GM12891 (cell line): ENCODE data around the gene TNFSF13B.
"Not testable (repeated sequence)": the region's sequence is repeated elsewhere in the genome, so short reads cannot be mapped to it uniquely, and the experiment has no call there.

Experiments used
- DNase-seq: peaks from one replicate; pipeline ENCODE4 v3.0.0; 2011; ENCODE audit warnings: low spot score; ENCODE audit not compliant: insufficient read length
- FAIRE-seq: peaks from 2 replicates; lab custom pipeline; 2011; peaks lifted over from hg19 to GRCh38; lab: Jason Lieb, UNC
- PAX5 ChIP-seq: IDR thresholded peaks from 2 replicates; pipeline ENCODE4 v1.6.1; 2011; ENCODE audit warnings: low read length, moderate library complexity, mild to moderate bottlenecking; ENCODE audit not compliant: insufficient read depth, severe bottlenecking
- POLR2A ChIP-seq: IDR thresholded peaks from 2 replicates; pipeline ENCODE4 v1.6.1; 2011; ENCODE audit warnings: low read depth, low read length, control low read depth
- POLR2AphosphoS5 ChIP-seq: IDR thresholded peaks from 2 replicates; pipeline ENCODE4 v1.6.1; 2011; ENCODE audit warnings: low read depth, low read length, control low read depth
- POU2F2 ChIP-seq: IDR thresholded peaks from 2 replicates; pipeline ENCODE4 v1.6.1; 2011; ENCODE audit warnings: low read depth, mild to moderate bottlenecking, control low read depth, low read length, moderate library complexity
- SPI1 ChIP-seq: IDR thresholded peaks from 2 replicates; pipeline ENCODE4 v1.6.1; 2011; ENCODE audit warnings: low read depth, low read length, control low read depth
- TAF1 ChIP-seq: IDR thresholded peaks from 2 replicates; pipeline ENCODE4 v1.6.1; 2011; ENCODE audit warnings: low read depth, low read length, control low read depth

TNFSF13B gene

DNA sequence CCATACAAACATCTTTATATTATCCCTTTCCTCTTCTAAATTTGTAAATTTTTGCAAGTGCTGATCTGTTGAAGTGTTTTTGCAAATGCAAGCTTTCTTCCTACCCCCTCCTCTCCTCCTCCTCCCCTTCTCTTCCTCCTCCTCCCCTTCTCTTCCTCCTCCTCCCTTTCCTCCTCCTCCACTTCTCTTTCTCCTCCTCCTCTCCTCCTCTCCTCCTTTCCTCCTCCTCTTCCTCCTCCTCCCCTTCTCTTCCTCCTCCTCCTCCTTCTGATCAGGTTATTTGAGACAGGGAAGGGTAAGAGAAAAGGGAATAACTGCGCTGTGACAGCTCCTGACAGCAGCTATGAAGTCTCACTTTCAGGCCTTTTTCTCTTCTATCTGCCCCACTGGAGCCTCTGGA lies 8.9 kb downstream of the TNFSF13B start:
- TF ChIP-seq SPI1 (no peak), POLR2A (no peak), POU2F2 (no peak), TAF1 (no peak), POLR2AphosphoS5 (no peak), PAX5 (no peak)
- DNase-seq = no peak
- FAIRE-seq = no peak

DNA sequence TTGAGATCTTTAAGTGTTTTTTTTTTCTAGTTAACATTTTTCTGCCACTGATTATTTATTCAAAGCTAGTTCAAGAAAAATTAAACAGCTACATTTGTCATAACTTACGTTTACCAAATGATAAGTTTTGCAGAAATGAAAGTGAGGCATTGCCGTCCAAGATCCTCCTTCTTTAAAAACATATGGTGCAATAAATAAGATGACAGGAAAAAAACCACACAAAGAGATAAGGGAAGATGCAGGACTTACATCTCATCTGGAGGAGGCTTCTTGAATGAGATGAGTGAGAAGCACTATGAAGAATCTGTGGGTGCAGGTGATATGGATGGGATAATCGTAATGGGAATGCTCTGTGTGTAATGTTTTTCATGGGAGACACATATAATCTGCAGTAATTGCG lies 12.4 kb downstream of the TNFSF13B start:
- no peak for FAIRE-seq
- DNase-seq = no peak
- TF ChIP-seq TAF1 (no peak), POU2F2 (no peak), POLR2AphosphoS5 (no peak), SPI1 (no peak), POLR2A (no peak), PAX5 (no peak)

DNA sequence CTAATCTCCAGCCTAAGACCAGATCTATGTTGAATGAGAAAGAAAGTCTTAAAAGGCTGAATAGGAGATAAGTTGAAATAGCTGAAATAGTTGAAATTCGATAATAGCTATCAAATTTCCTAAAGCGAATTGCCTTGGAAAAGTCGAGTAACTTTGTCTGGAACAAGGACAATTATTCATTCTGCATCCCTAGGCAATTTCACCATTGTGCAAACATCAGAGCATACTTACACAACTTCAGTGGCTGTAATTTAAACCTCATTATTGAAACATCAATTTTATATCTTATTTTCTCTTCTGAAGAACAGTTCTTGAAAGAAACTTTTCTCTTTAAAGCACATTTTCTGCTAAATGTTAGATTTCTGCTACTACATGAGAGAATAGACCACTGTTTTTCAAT lies 13.6 kb downstream of the TNFSF13B start:
- DNase-seq (no peak), FAIRE-seq (no peak)
- no peak for TF ChIP-seq POLR2A
- TF ChIP-seq POU2F2 = no peak
- no peak for TF ChIP-seq POLR2AphosphoS5
- no peak for TF ChIP-seq TAF1
- no peak for TF ChIP-seq SPI1
- TF ChIP-seq PAX5 = no peak

DNA sequence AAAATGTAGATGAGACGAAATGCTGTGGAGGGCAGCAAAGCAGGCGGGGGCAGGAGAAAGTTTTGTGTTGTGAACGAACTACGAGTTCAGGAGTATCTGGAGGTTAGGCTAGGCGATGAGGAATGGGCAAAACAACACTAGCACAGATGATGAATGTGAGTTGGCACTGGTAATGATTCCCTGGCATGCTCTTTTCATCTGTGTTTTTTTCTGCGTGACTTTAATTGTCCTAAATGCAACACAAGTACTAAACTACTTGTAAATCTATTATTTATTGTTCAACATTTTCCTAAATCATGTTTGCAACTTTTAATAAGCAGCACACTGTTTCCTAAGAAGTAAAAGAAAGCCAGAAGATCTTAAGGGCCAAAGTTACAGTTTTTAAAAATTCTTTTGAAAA lies 19.2 kb downstream of the TNFSF13B start:
- no peak for DNase-seq
- TF ChIP-seq PAX5 = no peak
- TF ChIP-seq POU2F2 = no peak
- TF ChIP-seq POLR2A = no peak
- no peak for TF ChIP-seq POLR2AphosphoS5
- TF ChIP-seq TAF1 = no peak
- TF ChIP-seq SPI1 = no peak
- FAIRE-seq = no peak

DNA sequence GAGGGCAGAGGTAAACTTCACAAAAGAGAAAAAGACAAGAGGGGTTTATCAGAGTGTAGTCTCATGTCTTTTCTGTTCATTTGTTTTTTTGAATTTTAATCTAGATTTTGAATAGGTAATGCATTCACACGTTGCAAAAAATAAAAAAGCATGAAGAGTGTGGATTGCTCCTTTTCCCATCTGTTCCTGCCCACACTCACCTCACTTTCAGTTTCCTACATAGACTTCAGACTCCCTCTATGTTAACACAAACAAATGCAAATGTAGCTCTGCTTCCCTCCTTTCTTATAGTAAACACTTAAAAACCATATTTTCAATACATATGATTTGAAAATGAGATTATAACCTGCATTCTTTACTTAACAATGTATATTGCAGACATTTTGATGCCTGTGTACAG lies 20.3 kb downstream of the TNFSF13B start:
- DNase-seq (no peak), FAIRE-seq (no peak)
- TF ChIP-seq POLR2AphosphoS5 (no peak), SPI1 (no peak), POU2F2 (no peak), TAF1 (no peak), PAX5 (no peak), POLR2A (no peak)

DNA sequence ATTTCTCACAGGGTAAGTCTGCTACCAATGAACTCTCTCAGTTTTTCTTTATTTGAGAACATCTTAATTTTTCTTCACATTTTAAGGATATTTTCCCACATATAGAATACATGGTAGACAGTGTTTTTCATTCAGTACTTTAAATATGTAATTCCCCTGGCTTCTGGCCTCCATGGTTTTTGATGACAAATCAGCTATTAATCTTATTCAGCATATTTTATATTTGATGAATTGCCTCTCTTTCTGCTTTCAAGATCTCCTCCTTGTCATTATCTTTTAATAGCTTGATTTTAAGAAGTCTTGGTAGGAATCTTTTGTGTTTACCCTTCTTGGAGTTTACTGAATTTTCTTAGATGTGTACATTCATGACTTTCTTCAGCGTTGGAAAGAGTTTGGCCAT lies 27.6 kb downstream of the TNFSF13B start:
- FAIRE-seq = no peak
- DNase-seq = no peak
- TF ChIP-seq POLR2AphosphoS5 (no peak), SPI1 (no peak), PAX5 (no peak), POLR2A (no peak), POU2F2 (no peak), TAF1 (no peak)

DNA sequence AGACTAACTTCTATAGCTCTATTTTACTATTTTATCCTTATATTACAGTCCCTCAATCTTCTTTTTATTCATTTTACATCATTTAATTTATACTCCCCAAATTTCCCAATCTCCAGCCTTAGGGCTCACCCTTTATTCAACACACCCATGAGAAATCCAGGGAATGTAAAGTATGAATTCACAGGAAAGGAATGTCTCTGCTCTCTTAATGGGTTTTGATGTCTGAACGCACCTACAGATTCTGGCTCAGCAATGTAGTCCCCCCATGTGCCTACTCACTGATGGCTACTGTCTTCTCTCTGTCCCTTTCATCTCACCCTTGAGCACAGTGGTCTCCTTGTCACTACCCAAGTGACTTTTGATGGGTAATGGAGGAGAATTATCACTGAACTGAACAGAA lies 32.8 kb downstream of the TNFSF13B start:
- FAIRE-seq = no peak
- TF ChIP-seq POLR2AphosphoS5 = no peak
- no peak for TF ChIP-seq POU2F2
- TF ChIP-seq PAX5 = no peak
- no peak for TF ChIP-seq TAF1
- TF ChIP-seq POLR2A = no peak
- TF ChIP-seq SPI1 = no peak

DNA sequence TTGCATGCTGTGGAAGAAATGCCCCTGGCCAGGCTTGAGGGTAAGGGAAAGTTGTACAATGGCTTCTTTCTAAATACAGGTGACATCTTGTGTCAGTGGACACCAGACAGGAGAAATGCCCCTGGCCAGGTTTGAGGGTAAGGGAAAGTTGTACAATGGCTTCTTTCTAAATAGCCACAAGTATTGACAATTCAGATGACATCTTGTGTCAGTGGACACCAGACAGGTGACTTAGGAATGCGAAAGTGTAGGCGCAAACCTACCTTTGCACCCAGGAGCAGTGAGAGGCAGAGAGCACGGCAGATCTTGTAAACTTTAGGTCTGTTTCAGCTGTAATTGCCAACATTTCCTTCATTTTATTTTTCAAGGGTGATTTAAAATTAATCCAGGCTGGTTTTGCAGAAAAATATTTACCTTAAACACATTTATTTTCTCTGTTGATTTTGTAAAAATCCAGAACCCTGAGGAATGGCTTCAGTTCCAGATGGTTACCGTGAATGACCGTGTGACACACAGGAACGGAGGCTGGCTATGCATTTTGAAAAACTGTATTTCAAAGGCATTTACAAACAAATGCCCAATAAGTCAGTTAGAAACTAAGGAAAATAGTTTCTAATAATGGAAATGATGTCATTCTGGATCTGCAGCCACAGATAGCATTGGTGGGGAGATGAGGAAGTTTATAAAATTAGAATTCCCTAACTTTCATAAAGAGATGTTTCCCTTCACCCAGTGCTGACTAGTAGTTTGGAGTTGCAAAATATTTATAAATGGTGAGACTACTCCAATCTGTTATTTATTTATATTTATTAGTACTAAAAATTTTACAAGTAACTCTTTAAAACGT lies 34.9 kb downstream of the TNFSF13B start:
- DNase-seq (no peak), FAIRE-seq (no peak)
- TF ChIP-seq POLR2AphosphoS5 (no peak), SPI1 (no peak), POLR2A (no peak), PAX5 (no peak), TAF1 (no peak), POU2F2 (no peak)

More for the DNA sequence above, 32.8 kb downstream of the TNFSF13B start:
- DNase-seq = no peak

DNA sequence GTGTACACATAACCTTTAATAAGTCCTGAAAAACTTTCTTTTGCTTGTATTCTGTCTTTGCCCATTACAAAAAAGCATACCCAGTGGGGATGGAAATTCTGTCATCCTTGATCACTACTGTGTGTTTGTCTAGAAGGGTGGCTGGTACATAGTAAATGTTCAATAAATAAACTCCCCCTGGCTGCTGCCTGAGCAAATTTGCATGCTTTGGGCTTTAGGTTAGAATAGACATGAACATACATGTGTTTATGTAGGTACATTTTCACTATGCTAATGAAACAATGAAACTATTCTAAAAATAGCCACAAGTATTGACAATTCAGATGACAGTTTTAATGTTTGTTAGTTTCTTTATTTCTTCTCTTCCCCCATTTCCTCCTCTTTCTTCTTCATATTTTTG lies 36.1 kb downstream of the TNFSF13B start:
- FAIRE-seq = no peak
- TF ChIP-seq POLR2AphosphoS5 (no peak), POLR2A (no peak), PAX5 (no peak), POU2F2 (no peak), TAF1 (no peak), SPI1 (no peak)
- DNase-seq = no peak

DNA sequence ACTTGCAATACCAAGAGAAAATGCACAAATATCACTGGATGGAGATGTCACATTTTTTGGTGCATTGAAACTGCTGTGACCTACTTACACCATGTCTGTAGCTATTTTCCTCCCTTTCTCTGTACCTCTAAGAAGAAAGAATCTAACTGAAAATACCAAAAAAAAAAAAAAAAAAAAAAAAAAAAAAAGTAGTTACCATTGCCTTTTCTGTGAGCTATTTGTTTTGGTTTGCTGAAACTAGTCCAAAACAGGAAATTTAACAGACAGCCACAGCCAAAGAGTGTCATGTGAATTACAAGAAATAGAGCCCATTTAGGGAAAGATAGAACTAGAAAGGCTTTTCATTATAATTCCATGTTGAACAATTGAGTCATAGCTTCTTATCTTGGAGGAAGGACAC lies 37.3 kb downstream of the TNFSF13B start:
- FAIRE-seq = no peak
- no peak for DNase-seq

DNA sequence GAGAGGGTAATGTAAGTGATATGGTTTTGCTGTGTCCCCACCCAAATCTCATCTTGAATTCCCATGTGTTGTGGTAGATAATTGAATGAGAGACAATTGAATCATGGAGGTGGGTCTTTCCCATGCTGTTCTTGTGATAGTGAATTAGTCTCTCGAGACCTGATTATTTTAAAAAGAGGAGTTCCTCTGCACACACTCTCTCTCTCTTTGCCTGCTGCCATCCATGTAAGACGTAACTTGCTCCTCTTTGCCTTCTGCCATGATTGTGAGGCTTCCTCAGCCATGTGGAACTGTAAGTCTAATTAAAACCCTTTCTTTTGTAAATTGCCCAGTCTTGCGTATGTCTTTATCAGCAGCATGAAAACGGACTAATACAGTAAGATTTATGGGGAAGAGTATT lies 42.1 kb downstream of the TNFSF13B start:
- not testable (repeated sequence) for FAIRE-seq

More for the DNA sequence above, 37.3 kb downstream of the TNFSF13B start:
- TF ChIP-seq POU2F2 = no peak
- TF ChIP-seq SPI1 = no peak
- no peak for TF ChIP-seq PAX5
- TF ChIP-seq TAF1 = no peak
- TF ChIP-seq POLR2A = no peak
- no peak for TF ChIP-seq POLR2AphosphoS5

More for the DNA sequence above, 42.1 kb downstream of the TNFSF13B start:
- DNase-seq = not testable (repeated sequence)
